HG03066 (cell line): Measurements from ENCODE around the gene FRMPD4.
A peak's percentile ranks its signal among the peaks of the same experiment; 100 is the strongest.

Experiments
- ATAC-seq: cut with Tn5 transposase; IDR thresholded peaks from one replicate; pipeline ENCODE4 v1.9.1; 2021; ENCODE audit warnings: low read depth; ENCODE audit not compliant: unreplicated experiment

Gene FRMPD4

DNA sequence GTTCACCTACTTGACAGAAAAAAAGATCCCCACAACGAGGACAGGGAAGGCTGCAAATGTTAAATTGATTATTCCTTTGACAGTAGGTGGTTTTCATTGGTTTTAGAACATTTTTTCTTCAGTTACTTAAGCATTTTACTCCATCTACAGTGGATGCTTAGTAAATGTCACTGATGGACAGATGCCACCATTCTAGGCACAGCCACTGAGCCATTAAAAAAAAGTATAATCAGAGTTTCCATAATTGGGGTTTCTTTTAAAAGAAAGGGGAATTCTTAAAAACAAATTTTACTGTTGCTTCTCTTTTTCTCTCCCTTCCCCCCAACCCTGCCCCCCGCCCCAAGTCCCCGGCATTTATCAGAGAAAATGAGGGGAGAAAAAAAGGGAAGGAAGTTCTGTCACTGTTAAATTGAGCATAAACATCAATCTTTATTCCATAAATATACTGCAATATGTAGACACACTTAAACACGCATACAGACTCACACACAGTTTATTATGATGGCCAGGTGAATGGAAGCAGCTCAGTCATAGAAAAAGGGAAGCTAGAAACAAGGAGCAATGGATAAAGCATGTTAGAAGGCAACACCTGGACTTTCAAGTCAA, 573.3 kb downstream of the FRMPD4 start:
- no peak for ATAC-seq

DNA sequence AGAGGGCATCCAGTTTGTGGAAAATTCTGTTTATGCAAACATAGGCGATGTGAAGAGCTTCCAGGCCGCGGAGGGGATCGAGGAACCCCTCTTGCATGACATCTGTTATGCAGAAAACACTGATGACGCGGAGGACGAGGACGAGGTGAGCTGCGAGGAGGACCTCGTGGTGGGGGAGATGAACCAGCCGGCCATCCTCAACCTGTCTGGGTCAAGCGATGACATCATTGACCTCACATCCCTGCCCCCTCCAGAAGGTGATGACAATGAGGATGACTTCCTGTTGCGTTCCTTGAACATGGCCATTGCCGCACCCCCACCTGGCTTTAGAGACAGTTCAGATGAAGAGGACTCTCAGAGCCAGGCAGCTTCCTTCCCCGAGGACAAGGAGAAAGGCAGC, 578.3 kb downstream of the FRMPD4 start:
- ATAC-seq: no peak

DNA sequence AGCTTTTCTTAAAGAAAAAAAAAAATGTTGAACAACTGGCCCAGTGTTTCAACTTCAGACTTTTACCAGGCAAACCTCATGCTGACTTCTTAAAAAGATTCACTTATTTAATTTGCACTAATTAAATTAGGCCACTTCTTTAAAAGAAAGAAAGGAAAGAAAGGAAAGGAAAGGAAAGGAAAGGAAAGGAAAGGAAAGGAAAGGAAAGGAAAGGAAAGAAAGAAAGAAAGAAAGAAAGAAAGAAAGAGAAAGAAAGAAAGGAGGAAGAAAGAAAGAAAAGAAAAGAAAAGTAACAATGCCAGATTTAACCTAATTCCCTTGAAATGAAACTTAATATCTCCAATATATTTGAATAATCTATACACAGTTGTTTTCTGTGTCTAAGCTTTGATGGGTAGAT, 581.6 kb downstream of the FRMPD4 start:
- ATAC-seq: no peak

DNA sequence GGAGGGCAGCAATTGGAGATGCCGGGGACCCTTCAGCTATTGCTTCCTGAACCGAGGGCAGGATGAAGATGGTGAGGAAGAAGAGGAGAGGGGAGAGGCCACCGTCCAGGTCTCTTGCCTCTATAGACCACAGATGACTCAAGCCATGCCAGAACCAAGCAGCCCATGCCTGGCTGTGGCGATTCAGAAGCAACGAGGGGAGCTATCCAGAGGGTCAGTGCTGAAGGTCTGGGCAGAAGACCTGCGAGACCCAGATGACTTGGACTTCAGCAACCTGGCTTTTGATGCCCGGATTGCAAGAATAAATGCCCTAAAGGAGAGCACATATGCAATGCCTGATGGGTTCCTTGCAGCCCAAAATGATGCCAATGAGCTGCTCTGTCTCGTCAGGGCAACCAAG, 582.8 kb downstream of the FRMPD4 start:
- no peak for ATAC-seq

DNA sequence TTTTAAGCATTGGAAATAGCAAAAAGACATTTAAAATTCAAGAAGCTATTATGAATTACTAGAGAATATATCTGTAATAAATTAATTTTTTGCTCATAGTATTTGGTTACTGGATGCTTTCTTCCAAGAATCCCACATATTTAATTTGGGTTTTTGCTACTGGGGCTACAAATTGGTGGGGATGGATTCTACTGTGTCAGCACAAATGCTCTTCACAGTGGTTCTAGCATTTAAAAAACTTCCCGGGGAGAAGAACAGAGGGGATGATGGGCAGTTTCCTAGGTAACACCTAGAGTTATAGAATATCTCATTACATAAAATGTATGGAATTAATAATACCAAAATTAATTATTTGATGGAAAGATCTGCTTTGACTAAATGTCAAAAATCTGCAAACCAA, 584.0 kb downstream of the FRMPD4 start:
- ATAC-seq: no peak

DNA sequence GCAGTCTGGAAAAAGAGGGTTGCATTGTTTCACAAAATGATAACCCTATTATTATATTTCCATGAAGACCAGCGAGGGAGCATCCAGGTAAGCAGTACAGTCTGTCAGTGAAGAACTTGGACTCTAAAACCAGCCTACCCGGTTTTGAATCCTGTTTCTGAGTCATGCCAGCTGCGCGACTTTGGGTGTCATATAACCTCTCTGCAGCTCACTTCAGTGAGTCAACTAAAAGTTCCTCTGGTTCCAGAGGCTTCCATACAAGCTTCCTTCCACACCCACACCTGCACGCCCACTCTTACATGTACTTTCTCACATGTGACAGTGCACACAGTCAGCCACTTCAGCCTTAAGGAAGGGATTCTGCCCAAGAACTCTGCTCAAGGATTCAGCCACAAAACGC, 603.1 kb downstream of the FRMPD4 start:
- ATAC-seq: no peak

DNA sequence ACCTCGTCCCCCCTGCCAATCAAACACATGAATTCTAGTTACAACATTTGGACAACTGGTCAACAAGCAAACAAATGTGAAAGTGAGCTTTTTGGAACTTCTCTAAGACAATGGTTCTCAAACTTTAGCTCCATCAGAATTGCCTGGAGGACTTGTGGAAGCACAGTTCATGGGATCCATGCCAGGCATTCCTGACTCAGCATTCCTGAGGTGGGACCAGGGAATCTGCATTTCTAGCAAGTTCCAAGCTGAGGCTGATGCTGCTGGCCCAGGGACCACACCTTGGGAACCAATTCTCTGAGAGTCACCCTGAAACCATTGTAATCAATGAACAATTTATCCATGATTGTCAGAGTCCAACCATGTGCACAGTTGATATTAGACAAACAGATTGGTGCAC, 609.2 kb downstream of the FRMPD4 start:
- ATAC-seq: no peak

DNA sequence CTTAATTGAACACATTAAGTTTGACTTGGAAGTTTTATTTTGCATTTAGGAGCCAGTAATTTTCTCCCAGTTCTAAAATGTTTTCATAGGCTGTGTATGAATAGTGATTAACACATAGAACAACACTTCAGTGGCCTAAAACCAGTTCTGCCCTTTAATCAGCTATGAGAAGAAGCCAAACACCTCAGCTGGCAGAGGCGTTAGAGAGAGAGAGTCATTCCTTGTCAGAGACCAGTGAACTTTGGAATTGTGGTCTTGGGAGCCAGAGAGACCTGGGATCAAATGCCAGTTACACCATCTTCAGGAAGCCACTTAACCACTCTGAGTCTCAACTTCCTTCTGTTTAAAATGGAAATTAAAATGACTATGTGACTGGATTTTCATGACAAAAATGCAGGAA, 613.6 kb downstream of the FRMPD4 start:
- no peak for ATAC-seq

DNA sequence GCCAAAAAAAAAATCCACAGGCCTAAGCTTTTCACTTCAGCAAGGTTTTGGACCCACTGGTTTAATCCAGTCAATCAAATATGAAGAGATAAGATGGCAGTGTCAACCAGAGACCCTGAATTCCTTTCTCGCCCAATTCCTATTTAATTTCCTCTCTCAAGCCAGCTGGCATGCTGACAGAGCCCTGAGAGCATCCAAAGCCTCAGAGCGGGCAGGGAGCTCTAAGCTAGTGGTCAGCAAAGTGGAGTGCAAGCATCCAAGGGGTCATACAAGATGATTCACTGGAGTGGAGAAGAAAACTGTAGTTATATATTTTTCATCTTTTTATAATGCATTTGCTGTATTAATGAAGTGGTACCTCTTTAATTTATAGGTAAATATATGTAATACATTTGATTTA, 615.1 kb downstream of the FRMPD4 start:
- no peak for ATAC-seq

DNA sequence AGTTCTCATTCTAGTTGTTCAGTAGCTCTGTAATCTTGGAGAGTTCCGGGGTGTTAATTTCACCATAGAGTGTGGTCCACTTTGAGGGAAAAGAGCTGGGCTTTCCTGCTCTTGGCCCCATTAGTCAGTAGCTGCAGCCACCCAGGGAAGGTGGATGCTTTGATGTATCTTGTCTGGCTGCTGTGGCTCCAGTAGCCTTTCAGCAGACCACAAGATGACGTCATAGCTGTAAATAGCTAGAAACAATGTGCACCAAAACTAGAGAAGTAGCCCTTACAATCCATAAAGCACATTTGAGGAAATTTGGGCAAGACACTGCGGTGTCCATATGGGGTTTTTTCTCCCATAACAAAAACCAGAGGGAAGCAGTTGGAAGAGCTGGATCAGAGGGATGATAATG, 620.0 kb downstream of the FRMPD4 start:
- ATAC-seq: no peak

DNA sequence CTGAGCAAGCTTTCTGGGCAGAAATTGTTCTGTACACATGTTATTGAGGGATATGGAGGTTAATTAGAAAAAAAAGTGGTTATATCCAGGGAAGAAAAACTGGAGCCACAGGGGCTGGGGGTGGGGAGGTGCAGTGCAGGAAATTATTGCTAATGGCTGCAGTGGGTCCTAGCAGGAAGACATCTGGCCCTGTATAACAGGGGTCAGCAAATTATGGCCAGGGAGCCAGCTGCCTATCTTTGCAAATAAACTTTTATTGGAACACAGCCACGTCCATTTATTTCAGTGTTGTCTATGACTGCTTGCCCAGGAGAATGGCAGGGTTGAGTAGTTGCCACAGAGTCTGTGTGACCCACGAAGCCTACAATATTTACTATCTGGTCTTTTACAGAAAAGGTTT, 629.6 kb downstream of the FRMPD4 start:
- ATAC-seq: no peak

DNA sequence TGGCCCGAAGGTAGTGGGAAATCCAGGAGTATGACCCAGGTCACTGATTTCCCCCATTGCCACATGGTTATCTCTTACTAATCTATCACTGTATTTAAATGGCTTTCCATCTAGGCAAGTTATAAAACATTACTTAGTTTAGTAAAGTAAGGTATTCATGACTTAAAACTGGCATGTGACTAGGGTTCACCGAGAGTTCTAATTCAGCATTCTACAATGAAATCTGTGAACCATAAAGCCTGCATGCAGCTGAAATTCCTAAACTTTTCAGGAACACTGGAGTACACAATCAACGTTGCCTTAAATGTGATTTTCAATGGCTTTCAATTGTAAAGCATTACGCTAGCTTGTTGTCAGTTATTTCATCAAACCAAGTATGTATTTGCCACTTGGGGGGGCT, 630.2 kb downstream of the FRMPD4 start:
- no peak for ATAC-seq

DNA sequence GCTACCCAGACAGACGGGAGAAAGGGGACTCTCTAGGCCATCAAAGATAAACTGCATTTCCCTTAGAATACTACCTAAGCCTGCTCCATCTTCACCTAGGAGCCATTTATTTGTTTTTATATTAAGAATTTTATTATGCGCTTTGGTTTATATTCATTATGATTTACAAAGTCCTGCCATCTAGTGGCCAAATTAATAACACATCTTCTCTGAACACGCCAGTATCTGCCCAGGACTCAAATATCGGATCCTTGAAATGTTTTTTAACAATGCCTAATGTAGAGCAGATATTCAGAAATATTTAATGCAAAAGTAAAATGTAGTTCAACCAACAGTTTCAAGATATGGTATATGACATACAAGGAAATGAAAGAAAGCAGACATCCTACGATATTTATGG, 632.2 kb downstream of the FRMPD4 start:
- no peak for ATAC-seq

DNA sequence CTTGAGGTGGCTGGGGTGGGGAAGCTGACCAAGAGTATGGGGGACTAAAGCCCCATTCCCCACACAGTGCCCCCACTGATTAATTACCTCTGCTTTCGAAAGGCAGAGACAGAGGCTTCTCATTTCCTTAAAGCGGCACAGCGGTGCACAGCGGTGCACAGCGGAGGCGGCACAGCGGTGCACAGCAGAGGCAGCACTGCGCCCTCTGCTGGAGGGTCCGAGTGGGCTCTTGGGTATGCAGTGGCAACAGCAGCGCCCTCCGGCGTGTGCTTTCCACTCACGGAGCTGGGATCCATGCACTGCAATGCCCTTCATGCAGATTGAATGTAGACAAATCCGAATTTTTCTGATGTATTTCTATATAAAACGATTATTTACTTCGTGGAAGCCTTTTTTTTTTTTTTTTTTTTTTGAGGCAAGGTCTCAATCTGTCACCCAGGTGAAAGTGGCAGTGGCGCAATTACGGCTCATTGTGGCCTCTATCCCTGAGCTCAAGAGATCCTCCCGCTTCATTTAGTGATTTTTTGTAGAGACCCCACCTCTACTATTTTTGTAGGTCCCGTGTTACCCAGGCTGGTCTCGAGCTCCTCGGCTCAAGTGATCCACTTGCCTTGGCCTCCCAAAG, 633.3 kb downstream of the FRMPD4 start:
- ATAC-seq: peak; percentile 82
